ENCODE results near the gene DEFB124. TPM values are rescaled to one million over a fixed set of nuclear protein-coding genes. Genes with fewer than 3 reads are reported as not detected.
"Not testable (repeated sequence)": the region's sequence is repeated elsewhere in the genome, so short reads cannot be mapped to it uniquely, and the experiment has no call there.

Gene DEFB124
- total RNA-seq, 2 experiments from 2014 or later, result not detected

- ChIA-PET POLR2A (no interaction called here), CTCF (interaction anchor here (0.7 kb wide), 1 partner anchor 234 kb away, joined by 4 read pairs; no protein-coding TSS in a partner anchor)
- H3K4me1 Mint-ChIP-seq, result no peaks in the 10 kb centered on the region
- H3K27me3 Mint-ChIP-seq, result peaks cover 34% of the 10 kb centered on the region
- no peak overlapping the region for H3K4me3 Mint-ChIP-seq
- no peak for DNase-seq
- no peaks in the 10 kb centered on the region for H3K36me3 Mint-ChIP-seq (ENCODE audit: low read depth)
- H3K9me3 Mint-ChIP-seq, result no peaks in the 10 kb centered on the region
- H3K27ac Mint-ChIP-seq, result no peak overlapping the region
Observed at GRCh38 chr20:31484001-31484400, 9.1 kb upstream of the DEFB124 start.

DNA sequence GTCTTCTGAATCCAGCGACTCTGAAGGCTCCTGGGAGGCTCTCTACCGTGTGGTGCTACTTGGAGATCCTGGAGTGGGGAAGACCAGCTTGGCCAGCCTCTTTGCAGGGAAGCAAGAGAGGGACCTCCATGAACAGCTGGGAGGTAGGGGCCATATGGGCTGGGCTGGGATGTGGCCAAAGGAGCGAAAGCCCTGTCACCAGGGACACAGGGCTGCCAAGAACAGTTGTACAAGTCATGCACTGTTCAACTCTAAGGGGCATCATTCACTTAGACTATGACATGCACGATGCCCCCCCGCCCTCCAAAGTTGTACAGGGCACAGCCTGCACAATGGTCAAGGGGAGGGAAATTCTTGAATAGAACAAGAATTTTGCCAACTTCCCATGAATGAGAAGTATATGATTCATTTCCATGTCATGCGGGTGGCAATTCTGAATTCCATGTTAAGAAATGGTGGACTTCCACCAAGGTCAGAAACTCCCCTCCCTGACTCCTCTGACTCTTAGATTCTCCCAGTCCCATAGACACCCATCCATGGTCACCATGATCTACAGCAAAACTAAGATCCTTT lies 1.8 kb upstream of the DEFB124 start:
- CTCF ChIA-PET, result no interaction called here
- peaks cover 4% of the 10 kb centered on the region for H3K9me3 Mint-ChIP-seq

DNA sequence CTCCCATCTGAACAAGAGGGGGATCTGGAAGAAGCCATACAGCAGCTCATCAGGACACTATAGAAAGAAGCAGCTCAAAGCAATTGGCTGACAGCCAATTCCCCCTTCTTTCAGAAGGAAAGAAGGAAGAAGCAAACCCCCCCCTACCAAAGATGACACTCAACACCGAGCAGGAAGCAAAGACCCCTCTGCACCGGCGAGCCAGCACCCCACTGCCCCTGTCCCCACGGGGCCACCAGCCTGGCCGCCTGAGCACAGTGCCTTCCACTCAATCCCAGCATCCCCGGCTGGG lies 1.3 kb upstream of the DEFB124 start:
- ChIA-PET CTCF (no interaction called here), POLR2A (no interaction called here)
- Mint-ChIP-seq H3K27me3 (peaks cover 39% of the 10 kb centered on the region), H3K4me1 (peaks cover 2% of the 10 kb centered on the region), H3K9me3 (peaks cover 4% of the 10 kb centered on the region), H3K27ac (no peak overlapping the region), H3K36me3 (ENCODE audit: low read depth) (peaks cover 2% of the 10 kb centered on the region), H3K4me3 (no peak overlapping the region)
- DNase-seq, result no peak

More for the DNA sequence above, 1.8 kb upstream of the DEFB124 start:
- POLR2A ChIA-PET, result no interaction called here
- Mint-ChIP-seq H3K36me3 (ENCODE audit: low read depth) (peaks cover 2% of the 10 kb centered on the region), H3K27ac (no peak overlapping the region), H3K4me3 (no peak overlapping the region), H3K27me3 (peaks cover 41% of the 10 kb centered on the region), H3K4me1 (peaks cover 2% of the 10 kb centered on the region)
- DNase-seq, result no peak

- ChIA-PET CTCF (interaction anchor here (1.1 kb wide), 1 partner anchor 17 kb away, joined by 3 read pairs; no protein-coding TSS in a partner anchor), POLR2A (no interaction called here)
- H3K27me3 Mint-ChIP-seq, result peaks cover 38% of the 10 kb centered on the region
- H3K36me3 Mint-ChIP-seq (ENCODE audit: low read depth), result peaks cover 2% of the 10 kb centered on the region
- no peak overlapping the region for H3K27ac Mint-ChIP-seq
- H3K9me3 Mint-ChIP-seq, result peaks cover 4% of the 10 kb centered on the region
- peaks cover 2% of the 10 kb centered on the region for H3K4me1 Mint-ChIP-seq
- DNase-seq, result no peak
- no peak overlapping the region for H3K4me3 Mint-ChIP-seq
Observed at GRCh38 chr20:31475472-31476293, 756 bp upstream of the DEFB124 start.

DNA sequence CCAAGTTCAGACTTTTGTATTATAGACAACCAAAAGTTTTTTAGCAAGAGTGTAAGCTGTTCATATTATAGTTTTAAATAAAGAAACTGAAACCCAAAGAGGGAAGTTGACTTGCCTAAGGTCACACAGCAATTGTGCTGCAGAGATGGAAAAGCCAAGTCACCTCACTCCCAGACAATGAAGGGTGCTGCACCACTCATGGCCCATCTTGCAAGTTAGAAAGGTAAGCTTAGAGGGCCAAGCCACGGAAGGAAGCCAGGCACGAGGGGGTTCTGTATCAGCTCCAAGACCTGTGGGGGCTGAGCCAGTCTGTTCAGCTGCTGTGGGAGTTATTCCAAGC lies 860 bp downstream of the DEFB124 start:
- peaks cover 4% of the 10 kb centered on the region for H3K9me3 Mint-ChIP-seq
- no peak overlapping the region for H3K4me3 Mint-ChIP-seq
- H3K4me1 Mint-ChIP-seq, result peaks cover 2% of the 10 kb centered on the region
- CTCF ChIA-PET, result interaction anchor here (0.9 to 1.5 kb wide), 3 partner anchors 9 to 29 kb away, joined by 3 to 4 read pairs (median 3); no protein-coding TSS in a partner anchor
- POLR2A ChIA-PET, result no interaction called here
- DNase-seq, result no peak
- H3K27ac Mint-ChIP-seq, result no peak overlapping the region
- peaks cover 36% of the 10 kb centered on the region for H3K27me3 Mint-ChIP-seq
- peaks cover 2% of the 10 kb centered on the region for H3K36me3 Mint-ChIP-seq (ENCODE audit: low read depth)

GRCh38 chr20:31473331-31474096 lies 1.4 kb downstream of the DEFB124 start:
- DNase-seq, result no peak
- Mint-ChIP-seq H3K4me1 (peaks cover 2% of the 10 kb centered on the region), H3K27ac (no peak overlapping the region), H3K4me3 (no peak overlapping the region), H3K27me3 (peaks cover 36% of the 10 kb centered on the region), H3K36me3 (ENCODE audit: low read depth) (peaks cover 2% of the 10 kb centered on the region), H3K9me3 (peaks cover 4% of the 10 kb centered on the region)
- POLR2A ChIA-PET, result no interaction called here
- CTCF ChIA-PET, result interaction anchor here (1.0 to 1.5 kb wide), 3 partner anchors 10 to 98 kb away, joined by 3 to 4 read pairs (median 4); no protein-coding TSS in a partner anchor

- DNase-seq, result no peak
- H3K4me1 Mint-ChIP-seq, result peaks cover 2% of the 10 kb centered on the region
- H3K27me3 Mint-ChIP-seq, result peaks cover 35% of the 10 kb centered on the region
- H3K27ac Mint-ChIP-seq, result peak overlapping the region; percentile 19
- H3K36me3 Mint-ChIP-seq (ENCODE audit: low read depth), result peaks cover 2% of the 10 kb centered on the region
- H3K4me3 Mint-ChIP-seq, result no peak overlapping the region
- H3K9me3 Mint-ChIP-seq, result peaks cover 4% of the 10 kb centered on the region
- ChIA-PET POLR2A (no interaction called here), CTCF (interaction anchor here (1.2 to 1.5 kb wide), 2 partner anchors 28 to 97 kb away, joined by 3 to 4 read pairs; no protein-coding TSS in a partner anchor)
Observed at GRCh38 chr20:31472395-31473330, 2.3 kb downstream of the DEFB124 start.

DNA sequence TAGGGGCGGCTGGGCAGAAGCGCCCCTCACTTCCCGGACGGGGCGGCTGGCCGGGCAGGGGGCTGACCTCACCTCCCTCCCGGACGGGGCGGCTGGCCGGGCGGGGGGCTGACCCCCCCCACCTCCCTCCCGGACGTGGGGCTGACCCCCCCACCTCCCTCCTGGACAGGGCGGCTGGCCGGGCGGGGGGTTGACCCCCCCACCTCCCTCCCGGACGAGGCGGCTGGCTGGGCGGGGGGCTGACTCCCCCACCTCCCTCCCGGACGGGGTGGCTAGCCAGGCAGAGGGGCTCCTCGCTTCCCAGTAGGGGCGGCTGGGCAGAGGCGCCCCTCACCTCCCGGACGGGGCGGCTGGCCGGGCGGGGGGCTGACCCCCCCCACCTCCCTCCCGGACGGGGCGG lies 4.0 kb downstream of the DEFB124 start:
- H3K9me3 Mint-ChIP-seq; POLR2A ChIA-PET; CTCF ChIA-PET; H3K4me3 Mint-ChIP-seq; H3K36me3 Mint-ChIP-seq (ENCODE audit: low read depth); H3K4me1 Mint-ChIP-seq; H3K27ac Mint-ChIP-seq; DNase-seq: not testable (repeated sequence)
- H3K27me3 Mint-ChIP-seq, result peaks cover 20% of the 10 kb centered on the region

DNA sequence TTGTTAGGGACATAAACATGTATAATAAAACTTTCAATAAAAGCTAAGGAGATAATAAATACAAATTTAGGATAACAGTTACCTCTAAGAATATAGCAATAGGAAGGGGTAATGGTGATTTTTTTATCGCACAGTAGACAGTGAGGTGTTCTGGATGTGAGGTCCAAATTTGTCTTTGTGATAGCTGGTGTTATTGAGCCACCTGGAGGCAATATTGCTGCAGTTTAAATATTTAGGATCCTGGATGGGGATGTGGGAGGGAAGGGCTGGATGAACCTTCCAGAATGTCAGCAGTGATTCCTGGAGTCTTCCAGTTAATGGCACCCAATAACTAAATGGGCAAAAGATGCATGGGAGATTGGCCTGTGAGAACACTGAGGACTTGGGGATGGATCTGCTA lies 20.6 kb downstream of the DEFB124 start:
- CTCF ChIA-PET, result interaction anchor here (0.5 to 0.7 kb wide), 2 partner anchors 59 to 108 kb away, joined by 3 read pairs; no protein-coding TSS in a partner anchor

DNA sequence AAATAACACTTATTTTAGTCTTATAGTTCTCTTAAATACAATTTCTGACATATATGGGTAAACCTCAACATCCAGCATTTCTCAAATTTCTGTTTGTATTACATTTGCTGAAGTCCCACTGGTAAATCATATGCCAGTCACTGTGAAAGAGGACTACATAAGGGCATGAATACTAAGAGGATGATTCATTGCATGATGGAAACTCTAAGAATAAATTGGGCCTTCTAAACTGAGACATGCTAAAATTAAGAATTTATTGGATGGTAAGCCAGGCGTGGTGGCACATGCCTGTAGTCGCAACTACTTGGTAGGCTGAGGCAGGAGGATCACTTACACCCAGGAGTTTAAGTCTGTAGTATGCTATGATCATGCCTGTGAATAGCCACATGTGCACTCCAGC lies 22.4 kb downstream of the DEFB124 start:
- H3K9me3 Mint-ChIP-seq, result no peaks in the 10 kb centered on the region

More for the DNA sequence above, 20.6 kb downstream of the DEFB124 start:
- Mint-ChIP-seq H3K9me3 (no peaks in the 10 kb centered on the region), H3K27me3 (peaks cover 11% of the 10 kb centered on the region), H3K36me3 (ENCODE audit: low read depth) (no peaks in the 10 kb centered on the region), H3K4me3 (no peak overlapping the region), H3K27ac (no peak overlapping the region), H3K4me1 (no peaks in the 10 kb centered on the region)
- POLR2A ChIA-PET, result no interaction called here
- DNase-seq, result no peak

GRCh38 chr20:31449511-31450414 lies 25.2 kb downstream of the DEFB124 start:
- Mint-ChIP-seq H3K36me3 (ENCODE audit: low read depth) (no peaks in the 10 kb centered on the region), H3K27ac (no peak overlapping the region), H3K27me3 (peaks cover 3% of the 10 kb centered on the region), H3K9me3 (no peaks in the 10 kb centered on the region), H3K4me1 (no peaks in the 10 kb centered on the region), H3K4me3 (no peak overlapping the region)
- DNase-seq, result no peak
- POLR2A ChIA-PET, result interaction anchor here (0.6 kb wide), 1 partner anchor 59 kb away, joined by 3 read pairs; no protein-coding TSS in a partner anchor
- CTCF ChIA-PET, result interaction anchor here (0.6 kb wide), 1 partner anchor 179 kb away, joined by 3 read pairs; no protein-coding TSS in a partner anchor

More for the DNA sequence above, 22.4 kb downstream of the DEFB124 start:
- ChIA-PET CTCF (no interaction called here), POLR2A (no interaction called here)
- no peak for DNase-seq
- H3K4me1 Mint-ChIP-seq, result no peaks in the 10 kb centered on the region
- H3K27me3 Mint-ChIP-seq, result peaks cover 5% of the 10 kb centered on the region
- H3K27ac Mint-ChIP-seq, result no peak overlapping the region
- no peak overlapping the region for H3K4me3 Mint-ChIP-seq
- no peaks in the 10 kb centered on the region for H3K36me3 Mint-ChIP-seq (ENCODE audit: low read depth)

Data from activated CD4-positive, alpha-beta T cell treated with anti-CD3 and anti-CD28 coated beads, Interleukin-2, amount 10 ng/mL, durations not matched to agents 7 days and 5 days (primary cell).